ENCODE results near the gene AP3M1.

DNA sequence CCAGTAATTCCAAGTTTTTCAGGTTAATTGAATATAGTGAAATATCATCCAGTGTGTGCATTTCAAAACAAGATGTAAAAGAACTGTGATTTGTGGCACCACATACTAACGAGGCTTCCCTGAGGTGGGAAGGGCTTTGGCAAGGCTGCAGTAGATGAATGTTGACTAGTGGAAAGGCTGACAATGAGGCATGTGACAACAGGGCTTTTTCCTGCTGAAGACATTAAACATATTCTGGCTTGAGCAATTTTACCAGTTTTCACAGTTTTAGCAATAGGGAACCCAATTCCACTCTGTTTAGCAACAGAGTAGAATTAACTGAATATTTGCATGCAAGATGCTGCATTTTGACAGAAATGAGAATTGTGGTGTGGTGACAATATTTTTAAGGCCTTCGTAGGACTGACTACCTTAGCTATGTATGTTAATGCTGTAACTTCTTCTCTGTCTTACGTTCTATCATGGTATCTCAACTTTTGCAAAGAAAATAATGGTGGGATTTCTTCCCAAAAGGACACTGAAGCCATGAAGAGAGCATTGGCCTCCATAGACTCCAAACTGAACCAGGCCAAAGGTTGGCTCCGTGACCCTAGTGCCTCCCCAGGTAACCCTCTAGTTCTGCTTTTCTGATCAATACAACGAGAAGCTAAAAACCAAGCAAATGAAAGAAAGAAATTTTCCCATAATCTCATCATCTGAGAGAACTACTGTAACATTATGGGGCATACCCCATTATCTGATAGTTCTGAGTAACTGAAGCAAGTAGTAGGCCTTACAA is 68.5 kb downstream of the AP3M1 start:
- TF ChIP-seq ESRRA (IDR thresholded peaks at IDR 0.05; ENCODE audit: borderline replicate concordance, low read length) (no peak), POLR2A (IDR thresholded peaks at IDR 0.05; ENCODE audit: low read length) (no peak), SMC3 (IDR thresholded peaks at IDR 0.05) (no peak), MYC (IDR thresholded peaks at IDR 0.05; ENCODE audit: borderline replicate concordance, low read length) (no peak)
- TF ChIP-seq, protein P1, sequence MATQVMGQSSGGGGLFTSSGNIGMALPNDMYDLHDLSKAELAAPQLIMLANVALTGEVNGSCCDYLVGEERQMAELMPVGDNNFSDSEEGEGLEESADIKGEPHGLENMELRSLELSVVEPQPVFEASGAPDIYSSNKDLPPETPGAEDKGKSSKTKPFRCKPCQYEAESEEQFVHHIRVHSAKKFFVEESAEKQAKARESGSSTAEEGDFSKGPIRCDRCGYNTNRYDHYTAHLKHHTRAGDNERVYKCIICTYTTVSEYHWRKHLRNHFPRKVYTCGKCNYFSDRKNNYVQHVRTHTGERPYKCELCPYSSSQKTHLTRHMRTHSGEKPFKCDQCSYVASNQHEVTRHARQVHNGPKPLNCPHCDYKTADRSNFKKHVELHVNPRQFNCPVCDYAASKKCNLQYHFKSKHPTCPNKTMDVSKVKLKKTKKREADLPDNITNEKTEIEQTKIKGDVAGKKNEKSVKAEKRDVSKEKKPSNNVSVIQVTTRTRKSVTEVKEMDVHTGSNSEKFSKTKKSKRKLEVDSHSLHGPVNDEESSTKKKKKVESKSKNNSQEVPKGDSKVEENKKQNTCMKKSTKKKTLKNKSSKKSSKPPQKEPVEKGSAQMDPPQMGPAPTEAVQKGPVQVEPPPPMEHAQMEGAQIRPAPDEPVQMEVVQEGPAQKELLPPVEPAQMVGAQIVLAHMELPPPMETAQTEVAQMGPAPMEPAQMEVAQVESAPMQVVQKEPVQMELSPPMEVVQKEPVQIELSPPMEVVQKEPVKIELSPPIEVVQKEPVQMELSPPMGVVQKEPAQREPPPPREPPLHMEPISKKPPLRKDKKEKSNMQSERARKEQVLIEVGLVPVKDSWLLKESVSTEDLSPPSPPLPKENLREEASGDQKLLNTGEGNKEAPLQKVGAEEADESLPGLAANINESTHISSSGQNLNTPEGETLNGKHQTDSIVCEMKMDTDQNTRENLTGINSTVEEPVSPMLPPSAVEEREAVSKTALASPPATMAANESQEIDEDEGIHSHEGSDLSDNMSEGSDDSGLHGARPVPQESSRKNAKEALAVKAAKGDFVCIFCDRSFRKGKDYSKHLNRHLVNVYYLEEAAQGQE (IDR thresholded peaks at IDR 0.05): no peak
- TF ChIP-seq, protein P2, sequence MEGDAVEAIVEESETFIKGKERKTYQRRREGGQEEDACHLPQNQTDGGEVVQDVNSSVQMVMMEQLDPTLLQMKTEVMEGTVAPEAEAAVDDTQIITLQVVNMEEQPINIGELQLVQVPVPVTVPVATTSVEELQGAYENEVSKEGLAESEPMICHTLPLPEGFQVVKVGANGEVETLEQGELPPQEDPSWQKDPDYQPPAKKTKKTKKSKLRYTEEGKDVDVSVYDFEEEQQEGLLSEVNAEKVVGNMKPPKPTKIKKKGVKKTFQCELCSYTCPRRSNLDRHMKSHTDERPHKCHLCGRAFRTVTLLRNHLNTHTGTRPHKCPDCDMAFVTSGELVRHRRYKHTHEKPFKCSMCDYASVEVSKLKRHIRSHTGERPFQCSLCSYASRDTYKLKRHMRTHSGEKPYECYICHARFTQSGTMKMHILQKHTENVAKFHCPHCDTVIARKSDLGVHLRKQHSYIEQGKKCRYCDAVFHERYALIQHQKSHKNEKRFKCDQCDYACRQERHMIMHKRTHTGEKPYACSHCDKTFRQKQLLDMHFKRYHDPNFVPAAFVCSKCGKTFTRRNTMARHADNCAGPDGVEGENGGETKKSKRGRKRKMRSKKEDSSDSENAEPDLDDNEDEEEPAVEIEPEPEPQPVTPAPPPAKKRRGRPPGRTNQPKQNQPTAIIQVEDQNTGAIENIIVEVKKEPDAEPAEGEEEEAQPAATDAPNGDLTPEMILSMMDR (IDR thresholded peaks at IDR 0.05): no peak
- TF ChIP-seq, protein P3, sequence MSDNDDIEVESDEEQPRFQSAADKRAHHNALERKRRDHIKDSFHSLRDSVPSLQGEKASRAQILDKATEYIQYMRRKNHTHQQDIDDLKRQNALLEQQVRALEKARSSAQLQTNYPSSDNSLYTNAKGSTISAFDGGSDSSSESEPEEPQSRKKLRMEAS (IDR thresholded peaks at IDR 0.05): no peak
